Activated T-cell treated with anti-CD3 and anti-CD28 coated beads for 1 hour (primary cell): Measurements from ENCODE around the gene MADD.
"Not testable (repeated sequence)": the region's sequence is repeated elsewhere in the genome, so short reads cannot be mapped to it uniquely, and the experiment has no call there.

Experiments used
- DNase-seq: peaks from one replicate; pipeline ENCODE4 v3.0.0-alpha.2; 2020; ENCODE audit warnings: low read depth

MADD gene

DNA sequence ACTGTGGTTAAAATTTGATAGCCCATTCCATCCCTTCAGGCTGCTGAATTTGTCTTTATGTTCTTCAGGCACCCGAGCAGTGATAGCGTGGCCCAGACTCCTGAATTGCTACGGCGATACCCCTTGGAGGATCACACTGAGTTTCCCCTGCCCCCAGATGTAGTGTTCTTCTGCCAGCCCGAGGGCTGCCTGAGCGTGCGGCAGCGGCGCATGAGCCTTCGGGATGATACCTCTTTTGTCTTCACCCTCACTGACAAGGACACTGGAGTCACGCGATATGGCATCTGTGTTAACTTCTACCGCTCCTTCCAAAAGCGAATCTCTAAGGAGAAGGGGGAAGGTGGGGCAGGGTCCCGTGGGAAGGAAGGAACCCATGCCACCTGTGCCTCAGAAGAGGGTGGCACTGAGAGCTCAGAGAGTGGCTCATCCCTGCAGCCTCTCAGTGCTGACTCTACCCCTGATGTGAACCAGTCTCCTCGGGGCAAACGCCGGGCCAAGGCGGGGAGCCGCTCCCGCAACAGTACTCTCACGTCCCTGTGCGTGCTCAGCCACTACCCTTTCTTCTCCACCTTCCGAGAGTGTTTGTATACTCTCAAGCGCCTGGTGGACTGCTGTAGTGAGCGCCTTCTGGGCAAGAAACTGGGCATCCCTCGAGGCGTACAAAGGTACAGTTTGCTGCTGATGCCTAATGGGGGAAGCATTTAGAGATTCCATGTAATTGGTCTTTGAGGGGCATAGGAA lies 4.7 kb downstream of the MADD start:
- DNase-seq = no peak

DNA sequence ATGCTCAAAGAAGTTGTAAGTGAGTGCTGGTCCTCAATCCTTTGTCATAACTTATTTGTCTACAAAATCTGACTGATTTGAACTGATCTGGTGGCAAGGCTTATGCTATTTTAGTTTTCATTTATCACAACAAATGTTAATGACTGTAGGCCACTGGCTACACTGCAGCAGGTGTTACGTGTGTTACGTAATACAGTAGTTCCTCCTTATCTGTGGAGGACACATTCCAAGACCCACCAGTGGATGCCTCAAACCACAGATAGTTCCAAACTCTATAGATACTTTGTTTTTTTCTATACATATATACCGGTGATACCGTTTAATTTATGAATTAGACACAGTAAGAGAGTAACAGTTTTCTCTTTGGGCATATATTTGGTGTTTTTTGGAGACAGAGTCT lies 7.0 kb downstream of the MADD start:
- no peak for DNase-seq

GRCh38 chr11:47278058-47278457 lies 8.1 kb downstream of the MADD start:
- no peak for DNase-seq

DNA sequence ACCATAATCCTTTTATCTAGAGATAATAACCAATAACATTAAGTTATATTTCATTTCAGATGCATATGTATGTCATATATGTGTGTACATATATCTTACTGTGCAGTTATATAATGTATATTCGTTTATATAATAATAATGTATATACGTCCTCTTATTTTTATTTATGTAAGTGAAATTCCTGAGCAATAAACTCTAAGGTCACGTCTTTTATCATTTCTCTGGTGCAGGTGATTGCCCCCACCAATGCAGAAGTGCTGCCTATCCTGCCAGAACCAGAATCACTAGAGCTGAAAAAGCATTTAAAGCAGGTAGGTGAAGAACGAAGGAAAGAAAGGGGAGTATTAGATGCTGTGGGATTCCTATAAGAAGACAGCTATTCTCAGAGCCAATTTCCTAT lies 8.8 kb downstream of the MADD start:
- DNase-seq = no peak

DNA sequence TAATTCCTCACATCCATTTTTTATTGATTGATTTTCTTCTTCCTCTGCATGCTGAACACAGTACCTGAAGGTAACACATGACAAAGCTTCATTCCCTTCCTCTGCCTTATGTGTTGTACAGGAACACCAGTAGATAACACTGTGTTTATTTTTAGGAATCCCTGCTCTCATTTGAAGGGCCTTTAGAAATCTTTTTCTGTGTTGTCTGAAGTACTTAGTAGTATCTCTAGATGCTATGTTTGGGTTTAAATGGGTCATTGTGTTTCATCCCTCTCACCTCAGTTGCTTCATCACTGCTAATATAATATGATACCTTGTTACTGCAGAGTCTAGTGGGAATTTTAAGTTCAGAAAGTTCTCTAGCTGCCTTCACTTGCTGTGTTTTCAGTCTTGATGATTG lies 10.2 kb downstream of the MADD start:
- DNase-seq = no peak

DNA sequence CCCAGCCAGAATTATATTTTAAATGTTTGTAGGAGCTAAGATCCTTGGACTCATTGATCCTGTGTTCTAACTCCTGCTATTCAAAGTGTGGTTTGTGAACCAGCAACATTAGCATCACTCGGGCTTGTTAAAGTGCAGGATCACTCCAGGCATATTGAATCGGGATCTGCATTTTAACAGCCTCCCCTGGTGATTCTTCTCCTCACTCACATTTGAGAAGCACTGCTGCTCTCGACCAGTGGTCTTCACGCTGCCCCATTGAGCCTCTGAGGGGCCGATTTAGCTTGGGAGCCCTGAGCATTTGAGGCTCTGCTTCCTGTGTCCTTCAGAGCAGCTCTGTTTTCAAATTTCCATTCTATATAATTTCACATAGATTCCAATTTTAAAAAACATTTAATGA lies 10.9 kb downstream of the MADD start:
- no peak for DNase-seq

DNA sequence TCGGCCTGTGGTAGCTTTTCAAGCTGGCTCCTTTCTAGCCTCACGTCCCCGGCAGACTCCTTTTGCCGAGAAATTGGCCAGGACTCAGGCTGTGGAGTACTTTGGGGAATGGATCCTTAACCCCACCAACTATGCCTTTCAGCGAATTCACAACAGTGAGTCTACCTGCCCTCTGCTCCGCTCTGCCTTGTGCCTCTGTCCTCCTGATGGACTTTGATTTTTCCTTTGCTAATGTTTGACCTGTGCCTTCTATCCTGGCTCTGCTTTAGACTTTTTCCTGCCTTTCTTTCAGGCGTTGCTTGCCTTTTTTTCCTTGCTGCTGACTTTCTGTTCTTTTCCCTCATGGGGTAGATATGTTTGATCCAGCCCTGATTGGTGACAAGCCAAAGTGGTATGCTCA lies 12.5 kb downstream of the MADD start:
- DNase-seq = no peak

DNA sequence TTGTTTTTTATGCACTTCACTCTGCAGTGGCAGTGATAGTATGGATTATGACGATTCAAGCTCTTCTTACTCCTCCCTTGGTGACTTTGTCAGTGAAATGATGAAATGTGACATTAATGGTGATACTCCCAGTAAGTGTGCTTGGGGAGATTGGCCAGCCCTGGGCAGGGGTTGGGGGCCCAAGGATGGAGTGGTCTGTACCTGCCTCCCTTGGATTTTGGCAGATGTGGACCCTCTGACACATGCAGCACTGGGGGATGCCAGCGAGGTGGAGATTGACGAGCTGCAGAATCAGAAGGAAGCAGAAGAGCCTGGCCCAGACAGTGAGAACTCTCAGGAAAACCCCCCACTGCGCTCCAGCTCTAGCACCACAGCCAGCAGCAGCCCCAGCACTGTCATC lies 14.2 kb downstream of the MADD start:
- no peak for DNase-seq

GRCh38 chr11:47285969-47286770 lies 16.2 kb downstream of the MADD start:
- no peak for DNase-seq

DNA sequence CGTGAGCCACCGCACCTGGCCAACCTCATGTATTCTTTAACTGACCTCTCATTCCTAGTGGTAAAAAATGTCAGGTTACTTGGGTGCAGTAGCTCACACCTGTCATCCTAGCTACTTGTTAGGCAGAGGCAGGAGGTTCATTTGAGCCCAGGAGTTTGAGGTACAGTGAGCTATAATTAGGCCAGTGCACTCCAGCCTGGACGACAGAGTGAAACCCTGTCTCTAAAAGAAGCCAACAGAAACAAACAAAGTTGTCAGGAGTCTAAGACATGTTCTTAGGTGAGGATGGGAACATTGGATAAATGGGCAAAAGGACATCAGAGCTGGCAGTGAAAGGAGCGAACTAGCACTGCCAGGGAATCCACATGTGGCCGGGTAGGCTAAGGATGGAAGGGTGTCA lies 18.1 kb downstream of the MADD start:
- DNase-seq = no peak

DNA sequence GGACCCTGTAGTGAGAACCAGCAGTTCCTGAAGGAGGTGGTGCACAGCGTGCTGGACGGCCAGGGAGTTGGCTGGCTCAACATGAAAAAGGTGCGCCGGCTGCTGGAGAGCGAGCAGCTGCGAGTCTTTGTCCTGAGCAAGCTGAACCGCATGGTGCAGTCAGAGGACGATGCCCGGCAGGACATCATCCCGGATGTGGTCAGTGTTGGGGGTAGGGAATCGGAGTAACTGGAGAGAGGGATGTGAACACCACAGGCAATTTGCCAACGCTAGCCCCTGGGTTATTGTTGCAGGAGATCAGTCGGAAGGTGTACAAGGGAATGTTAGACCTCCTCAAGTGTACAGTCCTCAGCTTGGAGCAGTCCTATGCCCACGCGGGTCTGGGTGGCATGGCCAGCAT lies 19.9 kb downstream of the MADD start:
- DNase-seq = no peak

- no peak for DNase-seq
Observed at GRCh38 chr11:47295385-47295784, 25.5 kb downstream of the MADD start.

DNA sequence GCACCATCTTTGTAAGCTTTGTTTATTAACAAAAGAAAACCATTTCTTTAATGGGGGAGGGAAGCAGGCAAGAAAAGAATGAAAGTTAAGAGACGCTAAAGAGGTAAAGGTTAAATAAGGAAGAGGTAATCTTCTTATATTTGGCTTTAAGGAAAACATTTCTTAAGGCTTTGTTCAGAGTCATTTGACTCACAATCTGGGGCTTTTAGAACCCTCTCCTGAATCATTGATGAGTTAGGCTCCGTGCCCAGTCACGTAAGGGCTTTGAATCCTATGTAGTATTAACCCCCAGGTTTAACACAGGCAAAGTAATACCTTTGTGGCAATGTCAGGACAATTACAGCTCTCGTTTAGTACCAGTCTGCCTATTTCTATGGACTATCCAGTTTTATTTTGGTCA lies 26.1 kb downstream of the MADD start:
- no peak for DNase-seq

- DNase-seq = no peak
Observed at GRCh38 chr11:47299078-47299477, 29.1 kb downstream of the MADD start.

GRCh38 chr11:47302853-47303252 lies 32.9 kb downstream of the MADD start:
- DNase-seq = no peak

DNA sequence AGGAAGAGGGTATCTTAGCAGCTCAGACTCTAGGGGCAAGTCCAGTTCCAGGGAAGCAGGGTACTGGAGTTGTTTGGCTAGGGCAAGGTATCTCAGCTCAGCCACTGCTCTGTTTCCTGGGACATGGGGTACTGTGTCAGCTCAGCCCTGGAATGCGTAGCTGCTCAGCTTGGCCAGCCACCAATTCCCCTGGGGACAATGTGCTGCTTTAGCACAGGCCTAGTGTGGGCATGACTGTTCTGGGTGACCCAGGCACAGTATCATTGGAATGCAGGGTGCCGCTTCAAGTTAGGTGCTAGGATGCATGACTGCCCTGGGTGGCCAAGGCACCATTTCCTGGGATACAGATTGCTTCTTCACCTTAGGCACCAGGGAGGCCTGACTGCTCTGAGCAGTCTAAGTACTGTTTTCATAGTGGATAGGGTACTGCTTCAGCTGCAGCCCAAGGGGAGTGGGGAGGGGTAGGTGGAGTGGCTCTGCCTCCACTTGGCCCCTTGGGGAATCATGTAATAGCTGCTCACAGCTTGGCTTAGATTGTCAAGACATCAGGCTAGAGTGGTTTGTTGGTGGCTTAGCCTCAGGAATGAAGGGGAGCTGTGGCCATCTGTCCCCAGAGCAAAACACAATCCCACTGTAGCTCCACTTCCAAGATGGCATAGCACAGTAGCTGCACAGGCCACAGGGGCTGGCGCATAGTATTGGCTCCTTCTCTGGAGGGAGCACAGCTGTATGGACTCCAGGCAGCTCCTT lies 36.0 kb downstream of the MADD start:
- DNase-seq = no peak

DNA sequence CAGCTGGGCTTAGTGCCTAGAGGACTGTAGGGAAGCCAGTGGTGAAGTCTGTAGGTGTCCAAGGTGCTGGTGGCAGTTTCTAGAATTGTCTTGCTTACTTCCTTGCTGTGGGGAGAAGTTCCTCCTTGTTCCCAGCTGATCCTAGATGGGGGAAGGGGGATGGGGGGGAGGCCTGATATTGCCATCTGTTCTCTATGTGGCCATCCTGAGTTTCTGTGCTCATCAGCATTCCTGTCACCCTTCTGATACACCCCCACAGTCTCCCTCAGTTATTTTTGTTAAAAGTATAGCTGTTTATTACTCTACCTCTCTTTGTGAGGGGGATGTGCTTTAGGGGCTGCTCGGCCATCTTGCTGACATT lies 36.5 kb downstream of the MADD start:
- no peak for DNase-seq

- no peak for DNase-seq
Observed at GRCh38 chr11:47308050-47308823, 38.3 kb downstream of the MADD start.

GRCh38 chr11:47314992-47315391 lies 45.1 kb downstream of the MADD start:
- no peak for DNase-seq

DNA sequence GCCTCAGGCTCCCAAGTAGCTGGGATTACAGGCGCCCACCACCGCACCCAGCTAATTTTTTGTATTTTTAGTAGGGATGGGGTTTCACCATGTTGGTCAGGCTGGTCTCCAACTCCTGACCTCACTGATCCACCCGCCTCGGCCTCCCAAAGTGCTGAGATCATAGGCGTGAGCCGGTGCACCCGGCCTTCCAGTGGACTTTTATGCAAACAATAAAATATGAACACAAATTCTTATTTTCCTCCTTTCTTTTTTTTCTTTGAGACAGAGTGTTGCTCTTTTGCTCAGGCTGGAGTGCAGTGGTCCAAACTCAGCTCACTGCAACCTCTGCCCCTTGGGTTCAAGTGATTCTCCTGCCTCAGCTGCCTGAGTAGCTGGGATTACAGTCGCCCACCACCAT lies 46.6 kb downstream of the MADD start:
- not testable (repeated sequence) for DNase-seq

DNA sequence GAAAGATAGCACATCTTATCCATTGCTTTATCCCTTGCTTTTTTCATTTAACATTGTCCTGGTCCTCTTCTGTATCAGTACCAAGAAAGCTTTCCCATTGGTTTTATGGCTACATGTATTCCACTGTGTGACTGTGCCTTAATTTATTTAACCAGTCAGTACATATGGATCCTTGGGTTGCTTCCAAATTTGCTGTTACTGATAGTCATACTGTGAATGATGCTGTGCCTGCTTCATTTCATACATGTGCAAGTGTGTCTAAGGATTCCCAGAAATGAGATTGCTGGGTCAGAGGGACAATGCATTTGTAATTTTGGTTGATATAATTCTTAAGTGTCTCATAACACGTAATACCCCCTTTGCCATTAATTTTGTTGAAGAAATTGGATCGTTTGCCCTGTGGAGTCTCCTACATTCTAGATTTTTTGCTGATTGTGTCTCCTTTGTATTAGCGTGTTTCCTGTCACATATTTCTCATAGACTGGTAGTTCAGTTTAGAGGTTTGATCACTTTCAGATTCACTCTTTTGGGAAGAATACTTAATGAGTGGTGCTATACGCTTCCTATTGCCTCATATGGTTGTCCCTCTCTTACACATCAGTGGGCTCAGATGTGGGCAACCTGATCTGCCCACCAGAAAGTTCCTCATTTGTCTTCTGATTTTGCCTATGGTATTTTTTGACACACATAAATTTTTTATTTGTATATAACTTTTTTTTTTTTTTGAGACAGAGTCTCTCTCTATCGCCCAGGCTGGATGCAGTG lies 47.3 kb downstream of the MADD start:
- no peak for DNase-seq

DNA sequence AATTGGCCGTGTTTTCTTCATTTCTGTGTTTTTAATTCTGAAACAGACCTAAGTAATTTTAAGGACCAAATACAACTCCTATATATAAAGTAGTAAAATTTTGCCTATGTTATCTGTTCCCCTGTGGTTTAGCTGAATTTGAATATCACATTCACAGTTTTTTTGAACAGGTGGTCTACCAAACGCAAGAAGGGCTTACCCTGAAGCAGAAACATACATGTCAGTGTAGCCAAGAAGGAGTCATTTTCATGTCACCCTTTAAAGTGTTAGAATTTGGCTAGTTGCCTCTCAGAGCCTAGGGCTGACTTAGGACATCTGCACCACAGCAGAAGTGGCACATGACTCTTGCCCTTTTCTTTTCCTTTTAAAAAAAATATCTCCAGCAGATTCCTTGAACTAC lies 48.2 kb downstream of the MADD start:
- no peak for DNase-seq
